ENCODE results near the gene TMEM169. TPM values are rescaled to one million over a fixed set of nuclear protein-coding genes. Genes with fewer than 3 reads are reported as not detected.

Gene TMEM169
- total RNA-seq, 1 donor from 2014 or later: 0.45 TPM

DNA sequence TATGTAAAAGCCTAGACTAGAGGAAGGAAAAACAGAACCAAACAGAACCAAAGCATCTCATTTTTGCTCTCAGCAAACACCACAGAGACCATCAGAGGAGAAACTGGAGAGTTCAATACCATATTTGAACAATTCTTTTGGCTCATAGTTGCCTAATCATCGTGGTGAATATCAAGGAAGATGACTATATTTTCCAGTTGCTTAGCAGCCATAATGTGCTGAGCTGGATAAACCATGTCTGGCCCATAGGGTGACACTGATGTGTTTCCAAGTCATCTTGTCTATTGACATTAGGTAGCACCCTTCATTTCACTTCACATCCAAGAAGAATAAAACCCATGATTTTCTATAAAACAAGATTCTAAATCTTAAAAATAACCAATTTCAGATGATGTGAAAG is 21.5 kb downstream of the TMEM169 start:
- no peak for DNase-seq (ENCODE audit: low spot score)

DNA sequence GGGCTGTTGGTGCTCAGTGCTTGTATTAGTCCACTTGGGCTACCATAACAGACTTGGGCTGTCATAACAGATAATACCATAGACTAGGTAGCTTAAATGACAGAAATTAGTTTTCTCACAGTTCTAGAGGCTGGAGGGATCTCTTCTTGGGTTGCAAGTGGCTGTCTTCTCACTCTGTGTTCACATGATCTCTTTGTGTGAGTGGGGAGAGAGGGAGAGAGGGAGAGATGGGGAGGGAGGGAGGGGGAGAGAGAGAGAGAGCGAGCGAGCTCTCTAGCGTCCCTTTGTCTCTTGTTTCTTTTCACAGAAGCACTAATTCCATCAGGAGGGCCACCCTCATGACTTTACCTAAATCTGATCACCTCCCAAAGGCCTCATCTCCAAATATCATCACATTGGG is 23.0 kb downstream of the TMEM169 start:
- DNase-seq (ENCODE audit: low spot score): no peak

DNA sequence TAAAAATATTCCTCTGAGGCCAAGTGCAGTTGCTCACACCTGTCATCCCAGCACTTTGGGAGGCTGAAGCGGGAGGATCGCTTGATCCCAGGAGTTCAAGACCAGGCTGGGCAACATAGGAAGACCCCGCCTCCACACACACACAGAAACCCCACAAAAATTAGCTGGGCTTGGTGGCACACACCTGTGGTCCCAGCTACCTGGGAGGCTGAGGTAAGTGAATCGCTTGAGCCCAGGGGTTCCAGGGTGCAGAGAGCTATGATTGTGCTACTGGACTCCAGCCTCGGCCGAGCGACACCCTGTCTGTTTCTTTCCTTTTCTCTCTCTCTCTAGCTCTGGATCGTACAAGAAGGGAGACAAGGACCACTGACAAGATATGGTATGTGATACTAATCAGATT is 25.6 kb downstream of the TMEM169 start:
- no peak for DNase-seq (ENCODE audit: low spot score)

DNA sequence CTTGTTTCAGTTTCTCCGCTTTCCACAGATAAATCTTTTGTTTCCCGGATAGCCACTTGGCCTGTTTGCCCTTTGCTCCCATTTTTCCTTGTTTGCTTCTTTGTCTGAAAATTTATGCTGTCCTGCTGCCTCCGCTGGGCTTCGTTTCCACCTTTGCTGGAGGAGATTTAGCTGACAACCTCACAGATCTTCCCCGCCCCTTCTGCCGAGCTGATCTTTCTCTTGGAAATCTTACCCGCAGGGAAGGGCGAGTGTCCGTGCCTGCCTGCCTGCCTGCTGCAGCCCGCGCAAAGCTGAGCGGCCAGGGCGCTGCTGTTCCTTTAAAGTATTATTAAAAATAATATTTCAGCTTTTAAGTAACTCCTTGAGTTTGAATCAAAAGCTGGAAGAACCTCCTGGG is 26.0 kb downstream of the TMEM169 start:
- no peak for DNase-seq (ENCODE audit: low spot score)

DNA sequence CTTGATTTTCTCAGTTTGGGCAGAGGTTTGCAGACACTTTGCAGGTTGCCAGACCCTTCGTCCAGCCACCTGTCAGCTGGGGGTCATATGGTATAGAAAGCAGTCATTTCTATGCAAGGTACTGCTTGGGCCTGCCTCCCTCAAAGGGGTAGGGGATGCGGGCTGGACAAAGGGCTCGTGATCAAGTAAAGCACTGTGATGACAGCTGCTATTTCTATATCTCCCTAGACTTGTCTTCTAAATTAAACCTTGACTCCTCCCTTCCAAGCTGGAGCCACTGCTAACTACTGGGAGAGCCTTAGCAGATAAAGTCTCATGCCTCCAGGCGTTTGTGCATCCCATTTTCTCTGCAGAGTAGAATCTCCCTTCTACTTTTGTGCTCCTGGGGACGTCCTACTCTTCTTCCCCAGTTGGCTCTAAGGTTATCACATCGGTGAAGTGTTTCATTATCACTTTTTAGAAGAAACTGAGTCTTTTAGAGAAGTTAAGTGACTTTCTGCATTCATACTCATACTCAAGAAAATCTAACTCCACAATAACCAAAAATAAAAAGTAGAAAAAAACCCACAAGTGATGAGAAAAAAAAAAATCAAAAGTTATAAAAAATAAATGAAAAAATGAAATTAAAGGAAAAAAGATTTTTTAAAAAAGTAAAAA is 26.7 kb downstream of the TMEM169 start:
- no peak for DNase-seq (ENCODE audit: low spot score)

DNA sequence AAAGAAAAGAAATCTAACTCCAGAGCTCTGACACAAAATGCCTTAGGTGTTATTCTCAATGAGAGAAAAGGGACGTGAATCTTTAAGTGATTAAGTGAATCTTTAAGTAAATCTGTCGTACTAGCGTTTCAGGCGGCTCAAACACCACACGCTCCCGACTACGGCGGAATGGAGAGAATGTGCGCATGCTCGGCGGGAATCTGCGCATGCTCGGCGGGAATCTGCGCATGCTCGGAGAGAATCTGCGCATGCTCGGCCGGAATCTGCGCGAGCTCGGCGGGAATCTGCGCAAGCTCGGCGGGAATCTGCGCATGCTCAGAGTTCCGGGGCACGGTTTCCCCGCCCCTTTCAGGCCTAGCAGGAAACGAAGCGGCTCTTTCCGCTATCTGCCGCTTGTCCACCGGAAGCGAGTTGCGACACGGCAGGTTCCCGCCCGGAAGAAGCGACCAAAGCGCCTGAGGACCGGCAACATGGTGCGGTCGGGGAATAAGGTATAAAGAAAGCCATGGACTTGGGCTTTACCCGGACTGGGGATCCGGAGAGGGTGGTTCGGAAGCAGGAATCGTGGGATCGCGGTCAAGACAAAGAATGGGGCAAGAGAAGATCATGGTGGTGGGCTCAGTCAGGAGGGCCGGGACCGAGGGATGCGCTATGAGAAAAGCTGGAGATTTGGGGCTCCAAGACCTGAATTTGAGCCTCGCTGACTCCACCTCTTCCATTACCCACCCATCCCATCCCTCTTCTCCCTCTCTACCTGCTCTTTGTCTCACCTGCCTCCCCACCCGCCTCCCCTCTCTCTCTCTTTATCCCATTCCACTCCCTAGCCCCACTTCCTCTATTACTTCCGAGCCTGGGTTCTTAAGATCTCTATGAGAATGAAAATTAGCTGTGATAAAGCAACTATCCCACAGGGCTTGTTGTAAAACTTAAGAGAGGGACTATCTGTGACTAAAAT is 27.5 kb downstream of the TMEM169 start, which contains the start of gene XRCC5:
TSS of gene XRCC5 (plus strand) at position 382 of the 955 bp plus-strand sequence. CDS start at position 471, 89 bp downstream.
- DNase-seq (ENCODE audit: low spot score): peak; percentile 99

DNA sequence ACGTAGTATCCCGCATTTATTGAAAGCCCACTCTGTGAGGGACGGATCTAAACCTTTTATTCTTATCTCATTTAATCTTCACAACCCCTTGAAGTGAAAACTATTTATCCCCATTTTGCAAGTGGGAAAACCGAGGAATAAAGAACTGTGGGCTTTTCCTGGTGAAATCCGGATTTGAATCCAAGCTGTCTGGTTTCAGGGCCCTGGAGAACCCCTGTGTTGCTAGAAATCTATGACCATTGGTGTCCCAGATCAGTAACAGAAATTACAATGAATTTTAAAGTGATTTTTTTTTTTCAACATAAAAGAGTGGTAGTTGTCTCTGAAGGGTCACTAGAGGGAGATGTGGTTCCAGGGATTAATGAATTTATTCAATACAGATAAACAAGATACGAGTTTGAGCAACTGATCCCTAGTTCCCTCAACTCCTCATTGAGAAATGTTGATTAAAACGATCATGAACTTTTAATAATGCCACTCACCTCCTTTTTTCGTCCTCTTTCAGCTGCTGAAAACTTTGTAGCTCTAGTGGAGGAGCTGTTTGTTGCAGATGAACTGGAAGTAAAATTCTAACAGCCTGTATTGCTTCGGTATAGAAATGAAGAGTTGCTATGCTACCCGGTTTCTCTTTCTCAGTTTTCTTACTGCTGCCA is 28.4 kb downstream of the TMEM169 start:
- DNase-seq (ENCODE audit: low spot score): no peak

DNA sequence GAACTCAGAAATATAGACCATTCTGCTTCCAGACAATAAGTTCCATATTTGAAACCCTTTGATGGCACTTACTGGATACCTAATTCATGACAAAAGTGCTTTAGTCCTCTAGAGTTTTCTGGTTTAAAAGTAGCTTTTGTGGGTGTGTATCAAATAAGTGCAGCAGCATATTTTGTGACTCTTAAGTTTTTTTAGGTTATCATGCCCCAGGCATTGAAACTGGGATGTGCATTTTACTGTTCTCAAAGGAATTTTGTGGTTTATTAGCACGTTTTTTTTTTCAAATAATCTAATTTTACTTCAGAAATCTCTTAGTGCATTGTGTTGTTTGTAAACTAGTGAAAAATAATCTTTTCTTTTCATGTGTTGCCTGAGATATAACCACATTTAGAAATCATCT is 28.9 kb downstream of the TMEM169 start:
- no peak for DNase-seq (ENCODE audit: low spot score)

DNA sequence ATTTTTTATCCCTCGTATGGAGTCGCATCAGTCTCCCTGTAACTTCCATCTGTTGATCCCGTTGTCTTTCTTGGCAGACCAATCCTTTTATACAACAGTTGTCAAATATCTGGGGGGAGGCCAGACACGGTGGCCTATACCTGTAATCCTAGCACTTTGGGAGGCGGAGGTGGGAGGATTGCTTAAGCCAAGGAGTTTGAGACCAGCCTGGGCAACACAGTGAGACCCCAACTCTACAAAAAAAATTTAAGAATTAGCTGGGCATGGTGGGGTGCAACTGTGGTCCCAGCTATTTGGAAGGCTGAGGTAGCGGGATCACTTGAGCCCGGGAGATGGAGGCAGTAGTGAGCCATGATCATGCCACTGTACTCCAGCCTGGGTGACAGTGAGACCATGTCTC is 29.4 kb downstream of the TMEM169 start:
- DNase-seq (ENCODE audit: low spot score): no peak

DNA sequence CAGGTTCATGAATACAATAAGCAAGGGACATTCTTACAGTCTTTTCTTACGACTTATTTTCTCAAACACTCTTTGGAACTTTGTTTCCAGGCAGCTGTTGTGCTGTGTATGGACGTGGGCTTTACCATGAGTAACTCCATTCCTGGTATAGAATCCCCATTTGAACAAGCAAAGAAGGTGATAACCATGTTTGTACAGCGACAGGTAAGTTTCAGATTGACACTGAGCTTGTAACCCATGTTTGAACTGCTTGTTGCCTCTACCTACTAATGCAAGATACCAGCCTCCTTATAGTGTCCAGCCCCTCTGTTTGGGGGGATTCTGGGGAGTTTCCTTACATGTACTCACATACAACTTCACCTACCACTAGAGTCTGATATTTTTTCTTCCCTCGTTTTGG is 31.2 kb downstream of the TMEM169 start:
- no peak for DNase-seq (ENCODE audit: low spot score)

DNA sequence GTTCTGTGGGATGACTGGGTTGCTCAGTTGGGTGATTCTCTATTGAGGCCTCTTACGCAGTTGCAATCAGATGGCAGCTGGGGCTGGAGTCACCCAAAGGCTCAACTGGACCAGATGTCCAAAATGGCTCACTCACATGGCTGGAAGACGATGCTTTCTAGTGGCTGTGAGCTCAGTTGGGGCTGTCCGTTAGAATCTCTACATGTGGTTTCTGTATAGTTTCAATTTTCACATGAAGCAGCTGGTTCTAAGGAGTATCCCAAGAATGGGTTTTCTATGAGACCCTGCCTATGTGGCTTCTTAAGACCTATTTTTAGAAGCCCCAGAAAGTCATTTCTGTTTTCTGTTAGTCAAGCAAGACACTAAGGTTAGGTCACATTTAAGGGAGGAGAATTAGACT is 31.9 kb downstream of the TMEM169 start:
- no peak for DNase-seq (ENCODE audit: low spot score)

DNA sequence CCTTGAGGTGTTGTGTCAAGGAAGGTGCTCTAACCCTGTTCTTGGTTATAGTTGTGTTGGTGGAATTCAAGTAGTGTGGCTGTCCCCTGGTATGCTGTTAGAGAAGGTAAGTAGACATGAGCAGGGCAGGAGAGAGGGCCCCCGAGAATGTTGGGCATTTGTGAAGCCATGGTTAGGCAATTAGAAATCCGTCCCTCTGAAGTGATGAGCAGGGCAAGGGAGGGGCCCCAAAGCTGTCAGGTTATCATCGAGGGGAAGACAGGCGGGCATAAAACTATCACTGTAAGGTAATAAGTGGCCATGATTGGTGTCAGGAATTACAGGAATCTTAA is 32.6 kb downstream of the TMEM169 start:
- no peak for DNase-seq (ENCODE audit: low spot score)

DNA sequence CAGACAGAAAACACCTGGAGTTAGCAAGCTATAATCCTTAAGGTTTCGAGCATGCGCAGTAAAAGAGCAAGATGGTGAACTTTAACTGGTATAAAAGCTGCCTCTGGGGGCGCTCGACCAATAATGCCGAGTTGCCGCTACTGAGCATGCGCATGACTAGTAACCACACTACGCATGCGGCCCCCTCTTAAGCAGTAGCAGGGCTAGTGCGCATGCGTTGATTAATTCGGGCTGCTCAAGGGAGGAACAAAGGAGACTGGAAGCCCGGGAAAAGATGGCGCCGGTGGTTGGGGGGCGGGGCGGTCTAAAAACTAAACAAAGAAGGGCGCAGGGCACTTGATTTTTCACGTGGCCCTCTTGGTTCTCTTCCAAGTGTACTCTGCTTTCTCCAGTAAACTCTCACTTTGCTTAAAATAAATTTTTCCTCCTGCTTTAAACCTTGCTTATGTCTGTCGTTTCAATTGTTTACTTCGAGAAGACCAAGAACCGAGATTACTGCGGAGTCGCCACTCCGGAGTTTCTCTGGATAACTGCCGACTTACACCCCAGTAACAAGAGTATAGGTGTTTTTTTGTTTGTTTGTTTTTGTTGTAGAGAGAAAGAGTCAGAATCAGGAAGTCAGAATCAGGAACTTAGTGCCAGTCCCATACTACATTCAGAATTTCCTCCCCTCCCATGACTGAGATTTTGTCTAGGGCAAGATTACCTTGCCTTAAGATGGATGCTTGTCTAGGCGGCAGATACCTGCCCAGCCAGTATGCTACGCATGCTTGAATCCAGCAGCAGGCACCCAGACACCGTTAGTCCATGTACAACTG is 33.2 kb downstream of the TMEM169 start:
- peak; percentile 98 for DNase-seq (ENCODE audit: low spot score)

DNA sequence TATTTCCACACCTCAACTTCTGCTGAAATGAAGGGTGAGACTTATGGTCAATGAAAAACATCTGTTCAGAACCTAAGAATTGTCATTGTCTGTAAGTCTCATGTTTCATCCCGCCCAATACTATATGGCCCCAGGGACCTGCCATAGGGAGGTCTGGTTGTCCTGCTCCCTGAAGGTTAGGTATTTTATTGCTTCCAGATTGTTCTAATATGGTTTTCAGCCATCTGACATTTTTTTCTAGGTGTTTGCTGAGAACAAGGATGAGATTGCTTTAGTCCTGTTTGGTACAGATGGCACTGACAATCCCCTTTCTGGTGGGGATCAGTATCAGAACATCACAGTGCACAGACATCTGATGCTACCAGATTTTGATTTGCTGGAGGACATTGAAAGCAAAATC is 34.7 kb downstream of the TMEM169 start:
- no peak for DNase-seq (ENCODE audit: low spot score)

DNA sequence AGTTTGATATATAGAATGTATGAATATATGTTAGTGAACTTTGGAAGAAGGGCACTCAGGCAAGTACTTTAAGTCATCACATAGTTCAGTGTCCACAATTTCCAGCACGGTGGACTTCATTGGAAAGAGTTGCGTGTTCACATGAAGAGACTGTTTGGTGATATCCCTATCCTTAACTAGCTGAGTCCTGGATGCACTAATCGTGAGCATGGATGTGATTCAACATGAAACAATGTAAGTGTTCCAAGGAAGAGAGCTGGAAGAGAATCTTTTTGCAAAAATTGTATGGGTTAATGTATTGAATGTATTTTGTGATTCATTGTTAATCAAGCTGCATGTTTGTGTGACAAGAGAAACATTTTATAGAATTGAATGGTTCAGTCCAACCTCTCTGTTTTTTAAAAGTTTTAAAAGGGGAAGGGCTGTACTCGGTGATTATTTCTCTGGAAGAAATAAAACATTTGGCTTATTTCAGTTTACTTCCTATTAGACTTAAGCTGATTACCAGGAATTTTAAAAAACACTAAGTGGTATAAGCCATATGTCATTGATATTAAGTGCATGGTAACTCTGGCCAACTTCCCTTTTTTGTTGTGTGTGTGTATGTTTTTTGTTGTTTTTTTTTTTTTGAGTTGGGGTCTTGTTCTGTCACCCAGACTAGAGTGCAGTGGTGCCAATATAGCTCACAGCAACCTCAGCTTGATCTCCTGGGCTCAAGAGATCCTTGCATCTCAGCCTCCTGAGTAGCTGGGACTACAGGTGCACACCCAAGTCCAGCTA is 36.0 kb downstream of the TMEM169 start:
- DNase-seq (ENCODE audit: low spot score): no peak

DNA sequence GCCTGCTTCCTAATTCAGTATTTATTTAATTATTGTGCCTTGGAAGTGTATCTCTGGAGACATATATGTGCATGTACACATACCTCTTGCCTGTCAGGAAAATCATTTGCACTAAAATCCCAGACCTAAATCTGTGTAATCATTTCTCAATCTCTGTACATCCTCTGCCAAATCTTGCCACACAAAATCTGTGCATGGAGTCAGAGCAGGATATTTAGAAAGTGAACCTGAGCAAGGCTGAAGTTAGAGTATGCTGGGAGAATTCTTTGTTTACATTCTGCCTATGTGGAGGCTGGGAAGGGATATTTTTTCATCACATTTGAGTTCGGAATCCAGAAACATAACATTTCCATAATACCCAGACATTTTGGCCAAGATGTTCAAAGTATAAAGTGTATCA is 36.8 kb downstream of the TMEM169 start:
- DNase-seq (ENCODE audit: low spot score): no peak

DNA sequence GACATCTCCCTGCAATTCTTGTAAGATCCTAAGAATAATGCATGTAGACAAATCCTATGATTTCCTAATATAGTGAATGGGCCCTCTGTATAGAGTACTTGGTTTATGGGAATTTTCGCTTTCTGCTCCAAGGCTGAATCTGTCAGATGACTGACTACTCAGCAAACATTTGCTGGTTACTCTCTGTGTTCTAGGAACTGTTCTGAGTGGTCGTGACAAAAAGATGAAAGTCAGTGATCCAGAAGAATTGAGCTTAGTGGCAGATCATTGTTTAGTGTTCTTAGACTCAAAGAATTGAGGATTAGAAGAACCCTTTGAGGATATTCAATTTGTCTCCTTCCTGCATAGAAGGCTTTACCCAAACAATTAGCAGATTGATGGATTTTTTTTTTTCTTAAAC is 37.4 kb downstream of the TMEM169 start:
- no peak for DNase-seq (ENCODE audit: low spot score)

DNA sequence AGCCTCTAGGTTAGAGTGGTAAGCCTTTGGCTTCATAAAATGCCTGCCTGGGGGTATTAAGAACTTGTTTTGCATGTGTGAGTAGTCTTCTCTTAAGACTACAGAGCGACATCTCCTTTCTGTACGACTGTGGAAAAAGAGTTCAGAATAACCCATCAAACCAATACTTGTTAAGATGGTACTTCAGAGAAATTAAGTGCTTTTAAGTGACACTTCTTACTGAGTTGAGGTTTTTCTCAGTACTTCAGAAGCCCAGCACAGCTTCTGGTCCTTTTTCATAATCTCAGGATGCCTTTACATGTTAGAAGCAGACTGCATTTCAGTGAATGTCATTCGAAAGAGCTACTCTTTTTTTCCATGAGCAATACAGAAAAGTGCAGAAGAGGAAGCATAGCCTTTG is 38.3 kb downstream of the TMEM169 start:
- DNase-seq (ENCODE audit: low spot score): no peak

DNA sequence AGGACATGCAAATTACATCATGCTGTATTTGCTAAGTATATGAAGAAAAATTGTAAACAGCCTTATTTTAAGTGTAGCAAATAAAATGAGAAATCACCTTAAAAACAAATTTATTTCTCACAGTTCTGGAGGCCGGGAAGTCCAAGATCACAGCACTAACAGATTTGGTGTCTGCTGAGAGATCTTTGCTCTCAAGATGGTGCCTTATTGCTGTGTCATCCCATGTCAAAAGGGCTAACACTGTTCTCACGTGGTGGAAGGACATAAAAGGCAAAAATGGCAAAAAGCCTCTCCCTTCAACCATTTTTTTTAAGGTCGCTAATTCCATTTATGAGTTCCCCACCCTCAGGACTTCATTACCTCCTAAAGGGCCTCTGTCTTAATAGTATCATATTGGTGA is 39.5 kb downstream of the TMEM169 start:
- DNase-seq (ENCODE audit: low spot score): no peak

DNA sequence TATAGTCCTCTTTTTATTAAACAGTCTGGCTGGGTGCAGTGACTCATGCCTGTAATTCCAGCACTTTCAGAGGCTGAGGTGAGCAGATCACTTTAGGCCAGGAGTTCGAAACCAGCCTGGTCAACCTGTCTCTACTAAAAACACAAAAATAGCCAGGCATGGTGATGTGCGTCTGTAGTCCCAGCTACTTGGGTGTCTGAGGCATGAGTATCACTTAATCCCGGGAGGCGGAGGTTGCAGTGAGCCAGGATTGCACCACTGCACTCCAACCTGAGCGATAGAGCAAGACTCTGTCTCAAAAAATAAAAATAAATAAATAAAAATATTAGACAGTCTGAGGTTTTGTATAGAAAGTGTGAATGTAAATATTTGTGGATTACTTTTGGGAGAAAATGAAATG is 45.2 kb downstream of the TMEM169 start:
- DNase-seq (ENCODE audit: low spot score): no peak
